PC-3 (cell line): ENCODE measurements around the gene FMO2. TPM values are rescaled to one million over a fixed set of nuclear protein-coding genes. Genes with fewer than 3 reads are reported as not detected.

Experiments
- ATAC-seq: fragments of 200-7000 bp; cut with Tn5 transposase; 2 replicates; pipeline ENCODE4 v1.9.1; 2020; ENCODE audit warnings: mild to moderate bottlenecking, moderate library complexity
- BruUV-seq: library from RNA; stranded (reverse); fragments of 400-500 nt; replicated peaks from 2 replicates; lab custom pipeline; 2021; lab: Mats Ljungman, UMichigan
- CTCF ChIA-PET: fragments of 300-600 bp; sonication (Branson Sonifier 250); formaldehyde crosslinking; loops from one replicate; lab custom pipeline; 2022; ENCODE audit warnings: antibody characterized with exemption; lab: Charles Lee
- POLR2A ChIA-PET: fragments of 300-600 bp; sonication (Branson Sonifier 250); formaldehyde crosslinking; loops from one replicate; lab custom pipeline; 2022; ENCODE audit warnings: antibody characterized with exemption; ENCODE audit not compliant: unreplicated experiment; lab: Charles Lee
- DNase-seq: peaks from one replicate; pipeline ENCODE4 v3.0.0-alpha.2; 2015
- H2AFZ ChIP-seq: fragments of 300-600 bp; sonication (generic); 2 replicates; pipeline ENCODE4 v1.6.0; 2016; ENCODE audit warnings: antibody characterized with exemption, low read length
- H3F3A ChIP-seq: fragments of 300-600 bp; sonication (generic); one replicate; pipeline ENCODE4 v1.6.0; 2017; ENCODE audit warnings: antibody characterized with exemption, low read length, control low read depth, mild to moderate bottlenecking; ENCODE audit not compliant: unreplicated experiment
- H3K27ac ChIP-seq: fragments of 300-600 bp; sonication (generic); 2 replicates; pipeline ENCODE4 v1.5.1; 2016; ENCODE audit warnings: mild to moderate bottlenecking, low read length
- H3K27me3 ChIP-seq: fragments of 300-600 bp; sonication (generic); 2 replicates; pipeline ENCODE4 v1.6.1; 2016; ENCODE audit warnings: low read length, mixed read lengths
- H3K36me3 ChIP-seq: fragments of 300-600 bp; sonication (generic); 2 replicates; pipeline ENCODE4 v1.6.1; 2016; ENCODE audit warnings: low read depth, mixed run types, low read length, mixed read lengths
- H3K4me1 ChIP-seq: fragments of 300-600 bp; sonication (generic); 2 replicates; pipeline ENCODE4 v1.5.1; 2016; ENCODE audit warnings: low read length; ENCODE audit not compliant: insufficient read depth
- H3K4me2 ChIP-seq: fragments of 300-600 bp; sonication (generic); 2 replicates; pipeline ENCODE4 v1.6.0; 2016; ENCODE audit warnings: low read length
- H3K4me3 ChIP-seq: fragments of 300-600 bp; sonication (generic); 2 replicates; pipeline ENCODE4 v1.5.1; 2016; ENCODE audit warnings: mild to moderate bottlenecking, low read length, mixed read lengths
- H3K79me2 ChIP-seq: fragments of 300-600 bp; sonication (generic); 2 replicates; pipeline ENCODE4 v1.6.1; 2017; ENCODE audit warnings: low read length, mixed read lengths
- H3K9ac ChIP-seq: fragments of 300-600 bp; sonication (generic); 2 replicates; pipeline ENCODE4 v1.6.0; 2016; ENCODE audit warnings: mild to moderate bottlenecking, low read length
- H3K9me2 ChIP-seq: fragments of 300-600 bp; sonication (generic); replicated peaks from 2 replicates; pipeline ENCODE4 v1.6.1; 2016; ENCODE audit warnings: mixed run types, low read length, mixed read lengths
- H3K9me3 ChIP-seq: fragments of 300-600 bp; sonication (generic); 2 replicates; pipeline ENCODE4 v1.6.1; 2016; ENCODE audit warnings: low read length, mixed read lengths
- H4K20me1 ChIP-seq: fragments of 300-600 bp; sonication (generic); 2 replicates; pipeline ENCODE4 v1.6.1; 2016; ENCODE audit warnings: low read length, mixed read lengths
- EZH2 ChIP-seq: fragments of 300-600 bp; sonication (generic); IDR thresholded peaks from one replicate; pipeline ENCODE4 v1.6.1; 2017; ENCODE audit warnings: antibody characterized with exemption, mild to moderate bottlenecking, low read length; ENCODE audit not compliant: unreplicated experiment
- EZH2phosphoT487 ChIP-seq: fragments of 300-600 bp; sonication (generic); IDR thresholded peaks from 2 replicates; pipeline ENCODE4 v1.6.1; 2018; ENCODE audit warnings: mild to moderate bottlenecking, antibody characterized with exemption, low read length, borderline replicate concordance
- intact Hi-C: fragments of 100-400 bp; cut with micrococcal nuclease; formaldehyde crosslinking; loops from 2 replicates; pipeline ENCODE4 v1.9.0; 2023
- total RNA-seq: library from RNA; depleted of rRNA; stranded (reverse); fragments of >200 nt; gene quantifications from 2 replicates; pipeline ENCODE4 v1.2.3, GENCODE V29; 2014
- TF ChIP-seq, protein P1 (sequence below): fragments of 300-600 bp; sonication (generic); conservative IDR thresholded peaks from 2 replicates; pipeline ENCODE4 v1.5.1; 2017; ENCODE audit warnings: antibody characterized with exemption, low read depth, mild to moderate bottlenecking, low read length

Gene FMO2
- total RNA-seq, 1 experiment from 2014 or later = not detected

DNA sequence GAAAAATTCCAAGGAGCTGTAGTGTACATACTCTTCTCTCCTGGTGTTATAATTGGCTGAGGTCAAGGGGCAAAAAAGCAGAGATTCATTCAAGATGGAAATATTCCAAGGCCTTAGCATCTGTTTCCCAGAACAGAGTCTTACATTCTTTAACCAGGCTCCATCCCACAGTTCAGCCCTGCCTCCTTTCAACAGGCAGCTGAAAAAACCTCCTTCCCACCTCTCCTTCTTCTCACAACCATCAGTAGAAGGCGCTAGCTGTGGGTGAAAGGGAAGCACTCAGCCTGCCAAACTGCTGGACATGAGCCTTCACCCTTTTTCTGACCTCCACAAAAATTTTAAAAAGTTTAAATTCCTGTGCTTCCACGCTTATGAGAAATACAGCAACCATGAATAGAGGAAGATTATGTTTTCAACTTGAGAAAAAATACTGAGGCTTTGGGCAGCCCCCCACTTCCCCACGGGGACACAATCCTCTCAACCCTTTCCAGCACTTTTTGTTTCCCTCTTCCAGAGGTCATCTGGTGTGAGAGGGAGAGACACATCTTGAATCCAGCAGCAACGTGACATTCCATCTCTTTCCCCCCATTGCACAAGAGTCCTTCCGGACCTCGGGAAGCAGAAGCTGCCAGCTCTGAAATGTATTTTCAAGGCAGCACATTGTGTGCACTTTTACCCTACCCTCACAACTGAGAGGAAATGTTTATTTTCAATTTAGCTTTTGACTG lies 43.2 kb upstream of the FMO2 start:
- peaks cover 69% of the 10 kb centered on the region for H3K27me3 ChIP-seq
- H3K4me2 ChIP-seq = no peak overlapping the region
- no peak overlapping the region for H3K4me3 ChIP-seq
- BruUV-seq = no TSS peak
- H3F3A ChIP-seq = no peaks in the 10 kb centered on the region
- H2AFZ ChIP-seq = no peak overlapping the region
- H3K4me1 ChIP-seq = no peaks in the 10 kb centered on the region
- ChIA-PET POLR2A (no interaction called here), CTCF (no interaction called here)
- DNase-seq (no peak), ATAC-seq (no peak)
- H3K79me2 ChIP-seq = no peaks in the 10 kb centered on the region
- no peak overlapping the region for H3K27ac ChIP-seq
- H3K9me3 ChIP-seq = no peaks in the 10 kb centered on the region
- TF ChIP-seq, protein P1, sequence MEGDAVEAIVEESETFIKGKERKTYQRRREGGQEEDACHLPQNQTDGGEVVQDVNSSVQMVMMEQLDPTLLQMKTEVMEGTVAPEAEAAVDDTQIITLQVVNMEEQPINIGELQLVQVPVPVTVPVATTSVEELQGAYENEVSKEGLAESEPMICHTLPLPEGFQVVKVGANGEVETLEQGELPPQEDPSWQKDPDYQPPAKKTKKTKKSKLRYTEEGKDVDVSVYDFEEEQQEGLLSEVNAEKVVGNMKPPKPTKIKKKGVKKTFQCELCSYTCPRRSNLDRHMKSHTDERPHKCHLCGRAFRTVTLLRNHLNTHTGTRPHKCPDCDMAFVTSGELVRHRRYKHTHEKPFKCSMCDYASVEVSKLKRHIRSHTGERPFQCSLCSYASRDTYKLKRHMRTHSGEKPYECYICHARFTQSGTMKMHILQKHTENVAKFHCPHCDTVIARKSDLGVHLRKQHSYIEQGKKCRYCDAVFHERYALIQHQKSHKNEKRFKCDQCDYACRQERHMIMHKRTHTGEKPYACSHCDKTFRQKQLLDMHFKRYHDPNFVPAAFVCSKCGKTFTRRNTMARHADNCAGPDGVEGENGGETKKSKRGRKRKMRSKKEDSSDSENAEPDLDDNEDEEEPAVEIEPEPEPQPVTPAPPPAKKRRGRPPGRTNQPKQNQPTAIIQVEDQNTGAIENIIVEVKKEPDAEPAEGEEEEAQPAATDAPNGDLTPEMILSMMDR = 0 out of 2 replicates have a peak, but pooled peaks have one; percentile 12
- TF ChIP-seq EZH2phosphoT487 = no peak
- H4K20me1 ChIP-seq = no peaks in the 10 kb centered on the region
- no peaks in the 10 kb centered on the region for H3K9me2 ChIP-seq
- H3K9ac ChIP-seq = no peak overlapping the region
- H3K36me3 ChIP-seq = no peaks in the 10 kb centered on the region
- intact Hi-C loops = no loop called here

DNA sequence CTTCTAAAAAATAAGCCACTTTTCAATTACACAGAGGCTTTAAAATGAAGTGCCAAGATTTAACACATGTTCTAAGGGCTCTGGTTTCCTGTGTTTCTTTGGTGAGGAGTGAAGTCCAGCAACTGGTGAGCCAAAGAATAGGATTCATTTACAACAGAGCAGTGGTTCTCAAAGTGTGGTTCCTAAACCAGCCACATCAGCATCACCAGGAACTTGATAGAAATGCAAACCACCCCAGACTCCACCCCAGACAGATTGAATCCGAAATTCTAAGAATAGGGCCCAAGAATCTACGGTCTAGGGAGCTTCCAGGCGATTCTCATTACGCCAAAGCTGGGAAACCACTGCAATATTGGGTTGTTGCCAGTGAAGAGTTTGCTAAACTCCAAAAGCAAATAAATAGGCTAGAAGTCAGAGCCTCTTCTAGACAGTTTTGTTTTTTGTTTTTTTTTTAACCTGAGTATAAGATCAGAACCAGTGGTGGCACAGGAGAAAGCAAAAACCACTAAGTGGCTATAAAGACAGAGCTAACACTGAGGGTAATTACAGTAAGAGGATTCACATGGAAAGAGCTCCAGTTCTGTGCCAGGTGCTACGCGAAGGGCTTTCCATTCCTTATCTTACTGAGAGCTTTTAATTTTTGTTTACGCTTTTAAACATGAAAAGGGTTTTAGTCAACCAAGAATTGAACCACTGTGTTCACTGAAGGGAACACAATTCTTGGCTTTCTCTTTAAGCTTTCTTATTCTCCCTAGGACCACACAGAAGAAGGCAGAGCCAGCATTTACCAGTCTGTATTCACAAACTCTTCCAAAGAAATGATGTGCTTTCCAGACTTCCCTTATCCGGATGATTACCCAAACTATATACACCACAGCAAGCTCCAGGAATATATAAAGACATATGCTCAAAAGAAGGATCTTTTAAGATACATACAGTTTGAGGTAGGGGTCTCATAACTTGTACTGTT lies 42.4 kb upstream of the FMO2 start:
- no peak overlapping the region for H3K27ac ChIP-seq
- no peak for DNase-seq
- ChIA-PET POLR2A (no interaction called here), CTCF (no interaction called here)
- no peak for ATAC-seq
- no peaks in the 10 kb centered on the region for H3K9me2 ChIP-seq
- H3K9ac ChIP-seq = no peak overlapping the region
- intact Hi-C loops = no loop called here
- H3K4me2 ChIP-seq = no peak overlapping the region
- no peaks in the 10 kb centered on the region for H4K20me1 ChIP-seq
- no peaks in the 10 kb centered on the region for H3K79me2 ChIP-seq
- no peaks in the 10 kb centered on the region for H3K36me3 ChIP-seq
- no peak overlapping the region for H3K4me3 ChIP-seq
- TF ChIP-seq, protein P1 = no peak
- TF ChIP-seq EZH2 (no peak), EZH2phosphoT487 (no peak)
- peaks cover 75% of the 10 kb centered on the region for H3K27me3 ChIP-seq
- no TSS peak for BruUV-seq
- no peak overlapping the region for H2AFZ ChIP-seq
- no peaks in the 10 kb centered on the region for H3K9me3 ChIP-seq
- H3F3A ChIP-seq = no peaks in the 10 kb centered on the region
- H3K4me1 ChIP-seq = no peaks in the 10 kb centered on the region

DNA sequence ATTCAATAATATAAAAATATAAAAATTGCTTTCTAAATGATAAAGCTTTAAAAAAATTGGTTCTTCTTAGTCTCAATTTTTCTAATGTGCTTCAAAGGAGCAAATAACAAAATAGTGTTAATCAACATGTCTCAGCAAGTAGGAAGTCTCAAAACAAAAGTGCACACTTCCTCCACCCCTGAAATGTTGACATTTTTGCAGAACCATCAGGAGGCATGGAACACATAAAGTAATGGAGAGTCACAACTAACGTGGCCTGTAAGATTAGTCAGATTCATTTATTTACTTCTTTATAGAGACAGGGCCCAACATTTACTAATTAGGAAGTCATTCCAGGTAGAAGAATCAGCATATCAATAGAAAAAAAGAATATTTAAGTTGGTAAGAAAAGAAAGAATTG lies 34.9 kb upstream of the FMO2 start:
- no peaks in the 10 kb centered on the region for H4K20me1 ChIP-seq
- BruUV-seq = no TSS peak

More for the DNA sequence above, 34.9 kb upstream of the FMO2 start:
- no peaks in the 10 kb centered on the region for H3K4me1 ChIP-seq
- POLR2A ChIA-PET = no interaction called here
- CTCF ChIA-PET = no interaction called here
- H3K9me2 ChIP-seq = no peaks in the 10 kb centered on the region
- no peak overlapping the region for H3K4me2 ChIP-seq
- H3K79me2 ChIP-seq = no peaks in the 10 kb centered on the region
- H3K9me3 ChIP-seq = no peaks in the 10 kb centered on the region
- no peak overlapping the region for H3K4me3 ChIP-seq
- H3K27me3 ChIP-seq = peaks cover 47% of the 10 kb centered on the region
- ATAC-seq (no peak), DNase-seq (no peak)
- H3F3A ChIP-seq = no peaks in the 10 kb centered on the region
- H3K36me3 ChIP-seq = no peaks in the 10 kb centered on the region
- H3K9ac ChIP-seq = no peak overlapping the region
- H3K27ac ChIP-seq = no peak overlapping the region
- H2AFZ ChIP-seq = no peak overlapping the region
- no peak for TF ChIP-seq EZH2
- no peak for TF ChIP-seq EZH2phosphoT487
- TF ChIP-seq, protein P1 = no peak
- intact Hi-C loops = no loop called here
